ENCODE measurements around the gene ARHGEF3. TPM values are rescaled to one million over a fixed set of nuclear protein-coding genes. Genes with fewer than 3 reads are reported as not detected.

ARHGEF3 gene
- total and polyA plus RNA-seq, 3 experiments from 2014 or later = 55.1 to 110 (median 56.6) TPM

DNA sequence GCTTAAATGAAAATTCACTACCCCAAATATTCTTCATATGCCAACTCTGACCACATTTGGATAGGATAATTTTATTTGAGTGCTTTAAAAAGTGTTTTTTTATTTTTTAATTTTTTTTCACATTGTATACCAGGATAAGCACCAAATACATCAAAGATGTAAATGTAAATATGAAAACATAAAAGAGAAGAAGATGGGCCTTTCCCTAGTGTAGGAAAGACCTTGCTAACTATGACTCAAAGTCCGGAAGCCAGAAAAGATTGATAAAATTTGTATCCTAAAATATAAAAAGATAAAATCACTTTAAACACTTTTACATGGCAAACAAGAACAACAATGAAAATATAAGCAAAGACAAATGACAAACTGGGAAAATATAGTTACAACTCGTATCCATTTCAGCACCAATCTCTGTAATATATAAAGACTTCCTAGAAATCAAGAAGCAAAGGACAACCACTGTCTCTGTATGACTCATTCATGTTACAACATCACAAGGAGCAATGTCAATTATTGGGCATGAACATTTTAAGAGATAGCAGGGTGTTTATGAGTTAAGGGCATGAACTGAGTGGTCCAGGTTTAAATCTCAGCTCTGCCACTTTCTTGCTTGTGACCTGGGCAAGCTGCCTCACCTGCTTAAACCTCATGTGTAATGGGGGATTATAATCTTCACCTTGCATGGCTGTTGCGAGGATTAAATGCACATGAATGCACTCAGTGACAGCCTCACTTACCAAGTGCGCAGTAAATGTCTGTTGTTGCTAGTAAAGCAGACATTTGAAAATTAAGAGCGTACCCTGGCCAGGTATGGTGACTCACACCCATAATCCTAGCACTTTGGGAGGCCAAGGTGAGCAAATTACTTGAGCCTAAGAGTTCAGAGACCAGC, 25.3 kb upstream of the ARHGEF3 start:
- Mint-ChIP-seq H3K27ac (peak overlapping the region in 2 of 8 donors; percentile 6 to 8), H3K9me3 (no peaks in the 10 kb centered on the region), H3K27me3 (no peaks in the 10 kb centered on the region), H3K4me3 (no peak overlapping the region), H3K4me1 (peaks cover 34 to 62% (median 60%) of the 10 kb centered on the region in 3 donors), H3K36me3 (peaks cover 0 to 3% (median 0%) of the 10 kb centered on the region in 3 donors)
- no peak for DNase-seq
- no peak overlapping the region for H3K4me3 ChIP-seq (ENCODE audit: low read length)
- ChIA-PET POLR2A (interaction anchor here (0.6 kb wide), 1 partner anchor 80 kb away, joined by 3 read pairs; no protein-coding TSS in a partner anchor), CTCF (interaction anchor here (0.9 kb wide), 1 partner anchor 9 kb away, joined by 3 read pairs; no protein-coding TSS in a partner anchor)
- H3K36me3 ChIP-seq (ENCODE audit: insufficient read depth, low read length) = no peaks in the 10 kb centered on the region
- H3K9me3 ChIP-seq (ENCODE audit: low read length) = no peaks in the 10 kb centered on the region
- H3K27me3 ChIP-seq (ENCODE audit: insufficient read depth, low read length, poor library complexity, severe bottlenecking) = no peaks in the 10 kb centered on the region
- no peak overlapping the region for H3K27ac ChIP-seq (ENCODE audit: low read depth, low read length)
- peaks cover 17% of the 10 kb centered on the region for H3K4me1 ChIP-seq (ENCODE audit: insufficient read depth, low read length)

DNA sequence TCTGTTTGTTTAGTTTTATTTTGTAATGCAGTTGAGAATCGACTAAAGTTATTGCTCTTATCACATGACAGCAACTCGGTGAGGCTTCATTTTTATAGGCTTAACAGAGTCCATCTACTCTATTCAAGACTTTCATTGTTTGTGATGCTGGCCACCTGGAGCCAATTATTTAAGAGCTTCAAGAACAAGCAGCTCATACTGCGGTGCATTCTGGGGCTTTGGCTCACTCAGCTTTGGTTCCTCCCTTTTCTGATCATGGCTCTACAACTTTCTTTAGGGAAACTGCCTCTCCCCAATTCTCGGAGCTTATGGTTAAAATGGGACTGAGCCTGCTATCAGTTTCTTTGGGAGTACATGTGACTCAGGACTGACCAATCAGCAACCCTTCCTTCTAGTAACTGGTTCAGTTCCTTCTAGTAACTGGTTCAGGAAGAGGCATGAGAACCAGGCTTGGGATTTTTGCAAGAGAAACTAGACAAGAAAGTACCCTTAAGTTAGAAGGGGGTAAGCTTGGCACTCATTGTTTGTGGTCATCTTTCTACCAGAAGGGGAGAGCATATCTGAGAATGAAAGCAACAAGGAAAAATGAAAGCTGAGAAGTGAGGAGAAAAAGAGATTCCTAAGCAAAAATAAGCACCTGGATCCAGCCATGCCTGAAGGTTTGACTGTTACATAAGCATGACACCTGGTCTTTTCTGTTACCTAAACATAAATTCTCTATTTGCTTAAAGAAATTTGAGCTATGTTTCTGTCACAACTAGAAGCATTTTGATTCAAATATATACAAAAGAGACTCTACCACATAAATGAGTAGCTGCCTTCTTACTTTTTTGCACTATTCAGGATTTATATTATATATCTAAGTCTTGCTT, 24.1 kb upstream of the ARHGEF3 start:
- Histone ChIP-seq H3K36me3 (ENCODE audit: insufficient read depth, low read length) (no peaks in the 10 kb centered on the region), H3K4me3 (ENCODE audit: low read length) (no peak overlapping the region), H3K4me1 (ENCODE audit: insufficient read depth, low read length) (peaks cover 17% of the 10 kb centered on the region), H3K9me3 (ENCODE audit: low read length) (no peaks in the 10 kb centered on the region), H3K27me3 (ENCODE audit: insufficient read depth, low read length, poor library complexity, severe bottlenecking) (no peaks in the 10 kb centered on the region), H3K27ac (ENCODE audit: low read depth, low read length) (no peak overlapping the region)
- peak overlapping the region in 1 of 7 donors; percentile 57 for H3K4me3 Mint-ChIP-seq
- peaks cover 0 to 1% (median 0%) of the 10 kb centered on the region in 3 donors for H3K36me3 Mint-ChIP-seq
- peak overlapping the region in 3 of 8 donors; percentile 1 to 61 (median 19) for H3K27ac Mint-ChIP-seq
- no peak for DNase-seq
- no peaks in the 10 kb centered on the region for H3K9me3 Mint-ChIP-seq
- ChIA-PET POLR2A (no interaction called here), CTCF (interaction anchor here (0.9 to 1.3 kb wide), 3 partner anchors 11 to 163 kb away, joined by 3 to 4 read pairs (median 3); partner anchors contain the start of gene ARHGEF3)
- H3K4me1 Mint-ChIP-seq = peaks cover 28 to 56% (median 54%) of the 10 kb centered on the region in 3 donors
- no peaks in the 10 kb centered on the region for H3K27me3 Mint-ChIP-seq

DNA sequence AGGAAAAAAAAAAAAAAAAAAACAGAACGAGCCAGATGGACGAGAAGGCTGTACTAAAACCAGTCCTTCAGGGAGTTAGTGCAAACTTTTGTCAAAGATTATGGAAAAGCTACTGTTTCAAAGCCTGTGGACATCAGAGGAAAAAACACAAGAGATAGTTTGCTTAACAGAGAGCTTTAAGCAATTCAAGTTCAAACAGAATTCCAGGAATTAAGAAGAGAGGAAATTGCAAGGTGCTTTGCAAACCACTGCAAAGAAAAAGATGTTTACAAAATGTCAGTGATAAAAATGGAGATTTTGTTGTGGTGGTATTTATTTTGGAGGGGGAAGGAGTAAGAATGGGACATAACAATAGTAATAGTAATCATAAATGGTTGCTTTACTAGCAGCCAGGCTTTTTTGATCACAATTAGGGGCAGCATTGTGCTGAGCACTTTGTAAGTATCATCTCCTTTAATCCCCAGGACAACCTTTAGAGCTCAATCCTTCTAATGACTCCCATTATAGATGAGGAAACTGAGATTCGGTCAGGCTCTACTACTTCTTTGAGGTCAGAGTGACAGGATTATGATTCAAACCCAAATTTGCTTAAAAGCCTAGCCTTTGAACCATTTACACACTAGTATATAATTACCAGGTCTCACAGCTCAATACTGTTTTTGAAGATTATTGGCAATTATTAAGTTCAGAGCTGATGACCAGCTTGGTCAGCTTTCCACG, 22.4 kb upstream of the ARHGEF3 start:
- H3K36me3 ChIP-seq (ENCODE audit: insufficient read depth, low read length) = no peaks in the 10 kb centered on the region
- ChIA-PET CTCF (interaction anchor here (1.0 to 1.8 kb wide), 4 partner anchors 10 to 120 kb away, joined by 3 to 5 read pairs (median 3); partner anchors contain the start of gene ARHGEF3), POLR2A (no interaction called here)
- peaks cover 0 to 1% of the 10 kb centered on the region in 2 donors for H3K27me3 Mint-ChIP-seq
- H3K36me3 Mint-ChIP-seq = no peaks in the 10 kb centered on the region
- no peaks in the 10 kb centered on the region for H3K9me3 Mint-ChIP-seq
- H3K4me3 Mint-ChIP-seq = no peak overlapping the region
- no peaks in the 10 kb centered on the region for H3K9me3 ChIP-seq (ENCODE audit: low read length)
- H3K27me3 ChIP-seq (ENCODE audit: insufficient read depth, low read length, poor library complexity, severe bottlenecking) = no peaks in the 10 kb centered on the region
- H3K27ac ChIP-seq (ENCODE audit: low read depth, low read length) = no peak overlapping the region
- no peak for DNase-seq
- peaks cover 17% of the 10 kb centered on the region for H3K4me1 ChIP-seq (ENCODE audit: insufficient read depth, low read length)
- peaks cover 33 to 58% (median 56%) of the 10 kb centered on the region in 3 donors for H3K4me1 Mint-ChIP-seq
- no peak overlapping the region for H3K4me3 ChIP-seq (ENCODE audit: low read length)
- H3K27ac Mint-ChIP-seq = peak overlapping the region in 7 of 8 donors; percentile 5 to 77 (median 14)

- POLR2A ChIA-PET = no interaction called here
- Mint-ChIP-seq H3K27ac (peak overlapping the region in 5 of 8 donors; percentile 9 to 79 (median 30)), H3K27me3 (peaks cover 0 to 1% of the 10 kb centered on the region in 2 donors), H3K36me3 (no peaks in the 10 kb centered on the region), H3K4me1 (peaks cover 39 to 65% (median 63%) of the 10 kb centered on the region in 3 donors), H3K9me3 (no peaks in the 10 kb centered on the region), H3K4me3 (no peak overlapping the region)
- Histone ChIP-seq H3K36me3 (ENCODE audit: insufficient read depth, low read length) (no peaks in the 10 kb centered on the region), H3K4me1 (ENCODE audit: insufficient read depth, low read length) (peaks cover 22% of the 10 kb centered on the region), H3K27me3 (ENCODE audit: insufficient read depth, low read length, poor library complexity, severe bottlenecking) (no peaks in the 10 kb centered on the region), H3K4me3 (ENCODE audit: low read length) (no peak overlapping the region), H3K27ac (ENCODE audit: low read depth, low read length) (no peak overlapping the region), H3K9me3 (ENCODE audit: low read length) (no peaks in the 10 kb centered on the region)
- DNase-seq = no peak
- CTCF ChIA-PET = interaction anchor here (0.5 to 1.8 kb wide), 5 partner anchors 14 to 165 kb away, joined by 3 to 5 read pairs (median 3); partner anchors contain the start of gene ARHGEF3
Observed at GRCh38 chr3:56823421-56823926, 21.7 kb upstream of the ARHGEF3 start.

GRCh38 chr3:56822501-56822900, 20.8 kb upstream of the ARHGEF3 start:
- Histone ChIP-seq H3K9me3 (ENCODE audit: low read length) (no peaks in the 10 kb centered on the region), H3K36me3 (ENCODE audit: insufficient read depth, low read length) (no peaks in the 10 kb centered on the region), H3K4me3 (ENCODE audit: low read length) (no peak overlapping the region), H3K4me1 (ENCODE audit: insufficient read depth, low read length) (peaks cover 27% of the 10 kb centered on the region), H3K27me3 (ENCODE audit: insufficient read depth, low read length, poor library complexity, severe bottlenecking) (no peaks in the 10 kb centered on the region), H3K27ac (ENCODE audit: low read depth, low read length) (no peak overlapping the region)
- Mint-ChIP-seq H3K36me3 (no peaks in the 10 kb centered on the region), H3K4me1 (peaks cover 42 to 74% (median 69%) of the 10 kb centered on the region in 3 donors), H3K9me3 (no peaks in the 10 kb centered on the region), H3K27ac (peak overlapping the region in 1 of 8 donors; percentile 14), H3K4me3 (no peak overlapping the region), H3K27me3 (peaks cover 0 to 1% of the 10 kb centered on the region in 2 donors)
- DNase-seq = no peak
- POLR2A ChIA-PET = no interaction called here
- CTCF ChIA-PET = interaction anchor here (1.3 to 1.7 kb wide), 3 partner anchors 10 to 166 kb away, joined by 3 to 4 read pairs (median 4); no protein-coding TSS in a partner anchor

DNA sequence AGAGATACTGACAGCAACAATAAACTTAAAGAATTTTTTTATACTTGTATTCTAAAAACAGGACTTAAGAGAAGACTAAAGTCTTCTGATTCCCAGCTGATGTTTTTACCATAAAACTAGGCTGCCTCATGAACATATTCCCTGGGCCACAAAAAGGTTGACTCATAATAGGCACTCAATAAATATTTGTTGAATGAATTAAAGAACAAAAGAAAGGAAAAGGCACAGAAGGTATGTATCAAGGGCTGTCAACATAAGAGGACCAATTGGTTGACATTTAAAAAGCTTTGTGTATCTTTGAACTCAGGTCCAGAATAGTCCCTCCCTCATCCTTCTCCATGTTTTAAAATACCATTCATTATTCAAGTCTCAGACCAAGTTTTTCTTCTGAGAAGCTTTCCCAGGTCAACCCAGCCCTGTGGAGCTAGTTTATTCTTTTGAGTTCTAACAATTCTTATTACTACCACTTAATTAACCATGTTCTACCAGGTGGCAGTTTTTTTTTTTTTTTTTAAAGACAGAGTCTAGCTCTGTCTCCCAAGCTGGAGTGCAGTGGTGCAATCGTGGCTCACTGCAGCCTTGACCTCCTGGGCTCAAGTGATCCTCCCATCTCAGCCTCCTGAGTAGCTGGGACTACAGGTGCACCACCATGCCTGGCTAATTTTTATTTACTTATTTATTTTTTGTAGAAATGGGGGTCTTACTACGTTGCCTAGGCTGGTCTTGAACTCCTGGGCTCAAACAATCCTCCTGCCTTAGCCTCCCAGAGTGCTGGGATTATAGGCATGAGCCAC, 17.5 kb upstream of the ARHGEF3 start:
- H3K36me3 Mint-ChIP-seq = peaks cover 0 to 3% (median 0%) of the 10 kb centered on the region in 3 donors
- H3K4me1 ChIP-seq (ENCODE audit: insufficient read depth, low read length) = peaks cover 47% of the 10 kb centered on the region
- no peaks in the 10 kb centered on the region for H3K36me3 ChIP-seq (ENCODE audit: insufficient read depth, low read length)
- H3K27me3 Mint-ChIP-seq = peaks cover 0 to 1% of the 10 kb centered on the region in 2 donors
- H3K9me3 Mint-ChIP-seq = no peaks in the 10 kb centered on the region
- CTCF ChIA-PET = interaction anchor here (1.0 to 1.2 kb wide), 2 partner anchors 14 to 18 kb away, joined by 3 to 4 read pairs; partner anchors contain the start of gene ARHGEF3
- no peak overlapping the region for H3K4me3 Mint-ChIP-seq
- no peak overlapping the region for H3K27ac ChIP-seq (ENCODE audit: low read depth, low read length)
- H3K9me3 ChIP-seq (ENCODE audit: low read length) = no peaks in the 10 kb centered on the region
- no peaks in the 10 kb centered on the region for H3K27me3 ChIP-seq (ENCODE audit: insufficient read depth, low read length, poor library complexity, severe bottlenecking)
- H3K4me1 Mint-ChIP-seq = peaks cover 54 to 80% (median 77%) of the 10 kb centered on the region in 3 donors
- peak overlapping the region in 6 of 8 donors; percentile 17 to 66 (median 34) for H3K27ac Mint-ChIP-seq
- POLR2A ChIA-PET = no interaction called here
- H3K4me3 ChIP-seq (ENCODE audit: low read length) = no peak overlapping the region
- DNase-seq = no peak
